Mammary epithelial cell (primary cell): ENCODE data around the gene PFKFB4.
"Not testable (repeated sequence)": the region's sequence is repeated elsewhere in the genome, so short reads cannot be mapped to it uniquely, and the experiment has no call there.

Source experiments
- EZH2 ChIP-seq: IDR thresholded peaks from 2 replicates; pipeline ENCODE4 v1.6.1; 2012; ENCODE audit warnings: low read length, inconsistent platforms, borderline replicate concordance
- TF ChIP-seq, protein P1 (sequence below), 2 donors: IDR thresholded peaks in 1 of 2; conservative IDR thresholded peaks in 1 of 2; 2 replicates each; pipeline ENCODE4 v1.5.1; 2011 to 2012; ENCODE audit warnings: inconsistent platforms in 2 of 2, low read length in 2 of 2, mild to moderate bottlenecking in 2 of 2, control low read depth in 1 of 2, low read depth in 1 of 2; ENCODE audit not compliant: insufficient read depth in 1 of 2; ENCODE audit errors: extremely low read depth in 1 of 2

DNA sequence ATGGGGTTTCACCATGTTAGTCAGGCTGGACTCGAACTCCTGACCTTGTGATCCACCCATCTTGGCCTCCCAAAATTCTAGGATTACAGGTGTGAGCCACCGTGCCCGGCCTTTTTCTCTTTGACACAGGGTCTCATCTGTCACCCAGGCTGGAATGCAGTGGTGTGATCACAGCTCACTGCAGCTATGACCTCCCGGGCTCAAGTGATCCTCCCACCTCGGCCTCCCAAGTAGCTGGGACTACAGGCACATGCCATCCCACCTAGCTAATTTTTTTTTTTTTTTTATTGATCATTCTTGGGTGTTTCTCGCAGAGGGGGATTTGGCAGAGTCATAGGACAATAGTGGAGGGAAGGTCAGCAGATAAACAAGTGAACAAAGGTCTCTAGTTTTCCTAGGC is 73.8 kb downstream of the PFKFB4 start:
- TF ChIP-seq, protein P1, sequence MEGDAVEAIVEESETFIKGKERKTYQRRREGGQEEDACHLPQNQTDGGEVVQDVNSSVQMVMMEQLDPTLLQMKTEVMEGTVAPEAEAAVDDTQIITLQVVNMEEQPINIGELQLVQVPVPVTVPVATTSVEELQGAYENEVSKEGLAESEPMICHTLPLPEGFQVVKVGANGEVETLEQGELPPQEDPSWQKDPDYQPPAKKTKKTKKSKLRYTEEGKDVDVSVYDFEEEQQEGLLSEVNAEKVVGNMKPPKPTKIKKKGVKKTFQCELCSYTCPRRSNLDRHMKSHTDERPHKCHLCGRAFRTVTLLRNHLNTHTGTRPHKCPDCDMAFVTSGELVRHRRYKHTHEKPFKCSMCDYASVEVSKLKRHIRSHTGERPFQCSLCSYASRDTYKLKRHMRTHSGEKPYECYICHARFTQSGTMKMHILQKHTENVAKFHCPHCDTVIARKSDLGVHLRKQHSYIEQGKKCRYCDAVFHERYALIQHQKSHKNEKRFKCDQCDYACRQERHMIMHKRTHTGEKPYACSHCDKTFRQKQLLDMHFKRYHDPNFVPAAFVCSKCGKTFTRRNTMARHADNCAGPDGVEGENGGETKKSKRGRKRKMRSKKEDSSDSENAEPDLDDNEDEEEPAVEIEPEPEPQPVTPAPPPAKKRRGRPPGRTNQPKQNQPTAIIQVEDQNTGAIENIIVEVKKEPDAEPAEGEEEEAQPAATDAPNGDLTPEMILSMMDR (conservative IDR thresholded peaks at IDR 0.05 in 1 of 2, IDR thresholded peaks at IDR 0.05 in 1 of 2; ENCODE audit: extremely low read depth in 1 of 2, insufficient read depth in 1 of 2, low read depth in 1 of 2, low read length in 2 of 2): not testable (repeated sequence)
- not testable (repeated sequence) for TF ChIP-seq EZH2
